Muscle layer of duodenum (tissue), 2 donors: Measurements from ENCODE around the gene GDF10.

Experiments used
- H3K27ac ChIP-seq: one replicate; pipeline ENCODE4 v1.7.0; 2013; ENCODE audit warnings: mild to moderate bottlenecking, low read length
- H3K27me3 ChIP-seq: one replicate; pipeline ENCODE4 v1.7.0; 2013; ENCODE audit warnings: low read depth, mild to moderate bottlenecking, control low read depth, low read length
- H3K36me3 ChIP-seq, 2 donors: one replicate each; pipeline ENCODE4 v1.7.0; 2013; ENCODE audit warnings: low read length in 2 of 2, control low read depth in 1 of 2, mild to moderate bottlenecking in 1 of 2; ENCODE audit not compliant: insufficient read depth in 2 of 2, control insufficient read depth in 1 of 2
- H3K4me1 ChIP-seq, 2 donors: one replicate each; pipeline ENCODE4 v1.7.0; 2013; ENCODE audit warnings: low read length in 2 of 2, mild to moderate bottlenecking in 2 of 2, control low read depth in 1 of 2, moderate library complexity in 1 of 2; ENCODE audit not compliant: insufficient read depth in 2 of 2, control insufficient read depth in 1 of 2
- H3K4me3 ChIP-seq, 2 donors: one replicate each; pipeline ENCODE4 v1.7.0; 2013; ENCODE audit warnings: low read length in 2 of 2, low read depth in 1 of 2, mild to moderate bottlenecking in 1 of 2
- H3K9me3 ChIP-seq, 2 donors: one replicate each; pipeline ENCODE4 v1.7.0; 2013; ENCODE audit warnings: low read length in 2 of 2, control low read depth in 1 of 2, mild to moderate bottlenecking in 1 of 2; ENCODE audit not compliant: control insufficient read depth in 1 of 2
- donor health status: healthy.

Gene GDF10

GRCh38 chr10:47310090-47310505 is 10.1 kb downstream of the GDF10 start:
- H3K9me3 ChIP-seq: no peaks in the 10 kb centered on the region
- H3K4me3 ChIP-seq: no peak overlapping the region
- H3K27me3 ChIP-seq: no peaks in the 10 kb centered on the region
- H3K4me1 ChIP-seq: no peaks in the 10 kb centered on the region
- no peaks in the 10 kb centered on the region for H3K36me3 ChIP-seq
- no peak overlapping the region for H3K27ac ChIP-seq

- Histone ChIP-seq H3K4me3 (no peak overlapping the region), H3K27me3 (no peaks in the 10 kb centered on the region), H3K4me1 (no peaks in the 10 kb centered on the region), H3K9me3 (no peaks in the 10 kb centered on the region), H3K27ac (no peak overlapping the region), H3K36me3 (no peaks in the 10 kb centered on the region)
Measured at GRCh38 chr10:47311193-47311931, 11.4 kb downstream of the GDF10 start.

DNA sequence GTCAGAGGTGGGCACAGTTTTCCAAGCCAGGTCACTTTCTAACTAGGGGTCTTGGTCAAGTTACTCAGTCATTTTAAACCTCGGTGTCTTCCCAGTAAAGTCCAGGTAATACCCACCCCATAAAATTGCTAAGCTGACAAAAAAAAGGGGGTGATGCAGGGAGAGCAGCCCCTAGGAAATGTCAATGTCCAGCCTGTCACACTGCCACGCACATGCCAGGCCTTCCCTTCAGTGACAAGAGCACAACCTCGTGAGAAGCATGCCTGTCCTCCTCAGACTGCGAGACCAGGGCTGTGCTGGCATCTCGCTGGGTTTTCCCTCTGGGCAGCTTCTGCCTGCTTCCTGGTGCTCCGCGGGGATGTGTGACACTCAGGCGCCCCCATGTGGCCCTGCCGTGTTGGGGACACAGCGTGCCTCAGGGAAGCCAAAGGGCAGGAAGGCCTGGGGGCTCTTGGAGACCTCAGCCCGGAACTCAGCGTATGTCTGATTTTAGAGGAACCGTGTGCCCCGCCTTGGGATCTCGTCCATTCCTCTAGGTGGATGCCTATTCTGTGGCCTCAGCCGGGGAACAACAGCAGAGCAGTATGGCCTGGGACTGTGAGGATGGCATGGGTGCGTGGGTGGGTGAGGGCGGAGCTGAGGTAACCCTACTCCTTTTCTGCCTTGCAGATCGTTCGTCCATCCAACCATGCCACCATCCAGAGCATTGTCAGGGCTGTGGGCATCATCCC is 12.1 kb downstream of the GDF10 start:
- Histone ChIP-seq H3K4me3 (no peak overlapping the region), H3K27ac (no peak overlapping the region), H3K36me3 (no peaks in the 10 kb centered on the region), H3K9me3 (no peaks in the 10 kb centered on the region), H3K27me3 (no peaks in the 10 kb centered on the region), H3K4me1 (no peaks in the 10 kb centered on the region)

DNA sequence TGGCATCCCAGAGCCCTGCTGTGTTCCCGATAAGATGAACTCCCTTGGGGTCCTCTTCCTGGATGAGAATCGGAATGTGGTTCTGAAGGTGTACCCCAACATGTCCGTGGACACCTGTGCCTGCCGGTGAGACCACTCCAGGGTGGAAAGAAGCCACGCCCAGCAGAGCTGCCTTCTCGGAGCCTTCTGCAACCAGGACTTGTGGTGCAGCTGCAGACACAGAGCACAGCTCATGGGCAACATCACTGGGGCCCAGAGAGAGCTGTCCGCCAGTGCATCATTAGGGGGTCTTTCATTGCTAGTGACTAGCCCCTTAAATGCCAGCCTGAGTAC is 12.6 kb downstream of the GDF10 start:
- Histone ChIP-seq H3K27ac (no peak overlapping the region), H3K4me3 (no peak overlapping the region), H3K4me1 (no peaks in the 10 kb centered on the region), H3K27me3 (no peaks in the 10 kb centered on the region), H3K36me3 (no peaks in the 10 kb centered on the region), H3K9me3 (no peaks in the 10 kb centered on the region)

- H3K4me1 ChIP-seq: no peaks in the 10 kb centered on the region
- no peak overlapping the region for H3K27ac ChIP-seq
- no peaks in the 10 kb centered on the region for H3K36me3 ChIP-seq
- H3K9me3 ChIP-seq: no peaks in the 10 kb centered on the region
- no peak overlapping the region for H3K4me3 ChIP-seq
- no peaks in the 10 kb centered on the region for H3K27me3 ChIP-seq
Measured at GRCh38 chr10:47314416-47314970, 14.5 kb downstream of the GDF10 start.

DNA sequence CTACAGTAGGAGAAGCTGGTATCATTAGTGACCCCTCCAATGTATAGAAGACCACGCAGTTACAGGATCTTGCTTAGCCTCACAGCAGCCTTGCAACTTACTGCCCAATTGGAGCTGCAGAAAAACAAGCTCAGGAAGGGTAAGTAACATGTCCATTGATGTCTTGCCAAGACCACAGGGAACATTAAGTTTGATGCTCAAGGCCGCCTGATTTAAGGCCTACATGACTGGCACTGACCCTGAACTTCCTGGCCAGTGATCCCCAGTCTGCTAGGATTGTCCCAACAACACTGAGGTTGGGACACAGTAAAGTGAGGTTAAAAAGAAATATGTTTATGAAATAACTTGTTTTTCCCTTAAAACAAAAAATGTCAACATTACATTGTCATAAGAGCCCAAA is 15.4 kb downstream of the GDF10 start:
- Histone ChIP-seq H3K27ac (no peak overlapping the region), H3K27me3 (no peaks in the 10 kb centered on the region), H3K9me3 (no peaks in the 10 kb centered on the region), H3K4me1 (no peaks in the 10 kb centered on the region), H3K4me3 (no peak overlapping the region), H3K36me3 (no peaks in the 10 kb centered on the region)

GRCh38 chr10:47316131-47316530 is 16.1 kb downstream of the GDF10 start:
- no peak overlapping the region for H3K27ac ChIP-seq
- no peak overlapping the region for H3K4me3 ChIP-seq
- H3K4me1 ChIP-seq: no peaks in the 10 kb centered on the region
- no peaks in the 10 kb centered on the region for H3K9me3 ChIP-seq
- H3K27me3 ChIP-seq: no peaks in the 10 kb centered on the region
- H3K36me3 ChIP-seq: no peaks in the 10 kb centered on the region

GRCh38 chr10:47317251-47317650 is 17.3 kb downstream of the GDF10 start:
- H3K27me3 ChIP-seq: no peaks in the 10 kb centered on the region
- no peaks in the 10 kb centered on the region for H3K4me1 ChIP-seq
- H3K36me3 ChIP-seq: no peaks in the 10 kb centered on the region
- no peaks in the 10 kb centered on the region for H3K9me3 ChIP-seq
- no peak overlapping the region for H3K4me3 ChIP-seq
- H3K27ac ChIP-seq: no peak overlapping the region

GRCh38 chr10:47318706-47319105 is 18.7 kb downstream of the GDF10 start:
- H3K4me3 ChIP-seq: no peak overlapping the region
- no peaks in the 10 kb centered on the region for H3K27me3 ChIP-seq
- no peak overlapping the region for H3K27ac ChIP-seq
- no peaks in the 10 kb centered on the region for H3K36me3 ChIP-seq
- H3K9me3 ChIP-seq: no peaks in the 10 kb centered on the region
- no peaks in the 10 kb centered on the region for H3K4me1 ChIP-seq

DNA sequence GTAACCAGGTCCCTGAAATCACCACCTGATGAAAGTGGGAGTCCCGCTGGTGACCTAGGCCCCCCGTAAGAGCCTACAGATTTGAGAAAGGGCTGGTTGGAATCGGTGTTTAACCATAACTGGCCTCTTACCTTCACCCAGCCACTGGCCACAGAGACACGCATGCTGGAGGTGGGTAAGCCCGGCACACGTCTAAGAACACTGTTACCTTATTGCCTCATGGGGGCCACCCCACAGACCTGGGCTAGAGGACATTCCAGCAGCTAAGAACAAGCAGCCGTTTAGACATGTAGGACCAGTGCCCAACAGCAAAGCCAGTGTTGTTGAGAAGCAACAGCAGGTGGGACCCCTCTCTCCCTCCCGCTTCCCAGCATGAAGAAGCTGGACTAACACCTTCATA is 19.8 kb downstream of the GDF10 start:
- H3K9me3 ChIP-seq: no peaks in the 10 kb centered on the region
- H3K4me1 ChIP-seq: no peaks in the 10 kb centered on the region
- H3K27me3 ChIP-seq: no peaks in the 10 kb centered on the region
- no peak overlapping the region for H3K4me3 ChIP-seq
- H3K27ac ChIP-seq: no peak overlapping the region
- H3K36me3 ChIP-seq: no peaks in the 10 kb centered on the region

DNA sequence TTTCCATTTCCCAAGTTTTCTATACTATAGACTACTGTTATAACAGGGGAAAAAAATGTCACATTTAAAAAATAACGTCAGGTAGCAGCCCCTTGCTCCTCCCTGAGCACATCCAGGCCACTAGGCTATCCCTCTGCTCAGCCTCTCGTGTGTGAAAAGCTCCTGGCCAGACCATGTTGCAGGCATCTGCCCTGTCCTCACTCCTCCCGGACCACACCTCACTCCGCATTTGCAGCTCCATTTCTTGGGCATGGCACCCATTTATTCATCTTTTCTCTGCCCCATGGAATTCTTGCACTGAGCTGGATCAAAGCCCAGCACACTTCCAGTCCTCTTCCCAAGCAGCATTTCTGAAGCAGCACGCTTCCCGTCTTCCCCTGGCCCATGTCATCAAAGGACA is 20.8 kb downstream of the GDF10 start:
- Histone ChIP-seq H3K27ac (no peak overlapping the region), H3K9me3 (no peaks in the 10 kb centered on the region), H3K36me3 (no peaks in the 10 kb centered on the region), H3K4me1 (no peaks in the 10 kb centered on the region), H3K27me3 (no peaks in the 10 kb centered on the region), H3K4me3 (no peak overlapping the region)
